Measurements from ENCODE around the gene BOC. TPM values are rescaled to one million over a fixed set of nuclear protein-coding genes. Genes with fewer than 3 reads are reported as not detected.

The BOC gene
- total and polyA plus RNA-seq, 7 experiments from 2014 or later: 0.98 TPM; not detected in 6

DNA sequence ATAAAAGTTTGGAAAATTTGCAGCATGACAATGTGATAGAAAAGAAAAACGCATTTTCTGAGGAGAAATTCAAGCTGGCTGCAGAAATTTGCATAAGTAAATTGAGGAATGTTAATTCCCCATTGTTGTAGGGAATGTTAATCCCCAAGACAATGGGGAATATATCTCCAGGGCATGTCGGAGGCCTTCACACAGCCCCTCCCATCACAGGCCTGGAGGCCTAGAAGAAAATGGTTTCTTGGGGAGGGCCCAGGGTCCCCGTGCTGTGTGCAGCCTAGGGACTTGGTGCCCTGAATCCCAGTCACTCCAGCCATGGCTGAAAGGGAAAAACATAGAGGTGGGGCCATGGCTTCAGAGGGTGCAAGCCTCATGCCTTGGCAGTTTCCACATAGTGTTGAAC, 101.1 kb downstream of the BOC start:
- Histone ChIP-seq H3K27me3 (ENCODE audit: control insufficient read depth in 2 of 2, insufficient read depth in 2 of 2, low read length in 2 of 2) (no peaks in the 10 kb centered on the region), H3K4me1 (ENCODE audit: control insufficient read depth in 2 of 2, insufficient read depth in 2 of 2, low read length in 2 of 2) (no peaks in the 10 kb centered on the region), H3K4me3 (ENCODE audit: low read length) (no peak overlapping the region), H3K27ac (ENCODE audit: low read depth, low read length) (no peak overlapping the region), H3K9me3 (ENCODE audit: control insufficient read depth in 2 of 3, low read length in 3 of 3) (peaks cover 0 to 7% (median 0%) of the 10 kb centered on the region in 3 experiments), H3K36me3 (ENCODE audit: control insufficient read depth in 2 of 3, insufficient read depth in 3 of 3, low read length in 3 of 3) (peaks cover 0 to 11% (median 0%) of the 10 kb centered on the region in 3 experiments)
- Mint-ChIP-seq H3K27me3 (no peaks in the 10 kb centered on the region), H3K9me3 (peaks cover 7 to 28% (median 23%) of the 10 kb centered on the region in 11 donors), H3K36me3 (peaks cover 12 to 85% (median 52%) of the 10 kb centered on the region in 5 donors), H3K27ac (no peak overlapping the region), H3K4me3 (no peak overlapping the region), H3K4me1 (peaks cover 0 to 1% (median 0%) of the 10 kb centered on the region in 7 donors)
- CTCF ChIA-PET: no interaction called here
- DNase-seq (no peak), ATAC-seq (no peak)
- intact Hi-C loops (cut with micrococcal nuclease): no loop called here
- POLR2A ChIA-PET: no interaction called here

- CTCF ChIA-PET: interaction anchor here (0.5 kb wide), 1 partner anchor 232 kb away, joined by 4 read pairs; no protein-coding TSS in a partner anchor
Measured at GRCh38 chr3:113314923-113315322, 103.6 kb downstream of the BOC start.

GRCh38 chr3:113329757-113330156, 118.4 kb downstream of the BOC start:
- H3K36me3 Mint-ChIP-seq: peaks cover 3 to 54% (median 40%) of the 10 kb centered on the region in 5 donors
- H3K4me3 Mint-ChIP-seq: no peak overlapping the region

More at GRCh38 chr3:113314923-113315322, 103.6 kb downstream of the BOC start:
- H3K4me3 Mint-ChIP-seq: no peak overlapping the region
- Histone ChIP-seq H3K27me3 (ENCODE audit: control insufficient read depth in 2 of 2, insufficient read depth in 2 of 2, low read length in 2 of 2) (no peaks in the 10 kb centered on the region), H3K36me3 (ENCODE audit: control insufficient read depth in 2 of 3, insufficient read depth in 3 of 3, low read length in 3 of 3) (peaks cover 0 to 13% (median 0%) of the 10 kb centered on the region in 3 experiments), H3K27ac (ENCODE audit: low read depth, low read length) (no peak overlapping the region), H3K9me3 (ENCODE audit: control insufficient read depth in 2 of 3, low read length in 3 of 3) (peaks cover 0 to 7% (median 0%) of the 10 kb centered on the region in 3 experiments), H3K4me1 (ENCODE audit: control insufficient read depth in 2 of 2, insufficient read depth in 2 of 2, low read length in 2 of 2) (no peaks in the 10 kb centered on the region), H3K4me3 (ENCODE audit: low read length) (no peak overlapping the region)
- POLR2A ChIA-PET: no interaction called here
- no peak for DNase-seq
- H3K4me1 Mint-ChIP-seq: no peaks in the 10 kb centered on the region
- no peak for ATAC-seq
- no peaks in the 10 kb centered on the region for H3K27me3 Mint-ChIP-seq
- H3K9me3 Mint-ChIP-seq: peaks cover 7 to 32% (median 23%) of the 10 kb centered on the region in 11 donors
- peak overlapping the region in 1 of 9 donors; percentile 19 for H3K27ac Mint-ChIP-seq
- peaks cover 12 to 94% (median 65%) of the 10 kb centered on the region in 5 donors for H3K36me3 Mint-ChIP-seq
- intact Hi-C loops (cut with micrococcal nuclease): no loop called here

GRCh38 chr3:113330742-113331141, 119.4 kb downstream of the BOC start:
- H3K36me3 ChIP-seq (ENCODE audit: control insufficient read depth in 2 of 3, insufficient read depth in 3 of 3, low read length in 3 of 3): no peaks in the 10 kb centered on the region
- ChIA-PET POLR2A (no interaction called here), CTCF (no interaction called here)
- no peak overlapping the region for H3K4me3 ChIP-seq (ENCODE audit: low read length)
- peaks cover 0 to 4% (median 0%) of the 10 kb centered on the region in 7 donors for H3K4me1 Mint-ChIP-seq
- no peaks in the 10 kb centered on the region for H3K27me3 ChIP-seq (ENCODE audit: control insufficient read depth in 2 of 2, insufficient read depth in 2 of 2, low read length in 2 of 2)
- no peak overlapping the region for H3K27ac Mint-ChIP-seq
- intact Hi-C loops (cut with micrococcal nuclease): no loop called here
- H3K9me3 Mint-ChIP-seq: peaks cover 0 to 2% (median 0%) of the 10 kb centered on the region in 11 donors
- no peak for ATAC-seq
- H3K27ac ChIP-seq (ENCODE audit: low read depth, low read length): no peak overlapping the region
- no peaks in the 10 kb centered on the region for H3K4me1 ChIP-seq (ENCODE audit: control insufficient read depth in 2 of 2, insufficient read depth in 2 of 2, low read length in 2 of 2)
- H3K36me3 Mint-ChIP-seq: peaks cover 3 to 55% (median 39%) of the 10 kb centered on the region in 5 donors
- no peak overlapping the region for H3K4me3 Mint-ChIP-seq
- no peak for DNase-seq
- H3K9me3 ChIP-seq (ENCODE audit: control insufficient read depth in 2 of 3, low read length in 3 of 3): no peaks in the 10 kb centered on the region
- no peaks in the 10 kb centered on the region for H3K27me3 Mint-ChIP-seq

More at GRCh38 chr3:113329757-113330156, 118.4 kb downstream of the BOC start:
- Histone ChIP-seq H3K4me3 (ENCODE audit: low read length) (no peak overlapping the region), H3K9me3 (ENCODE audit: control insufficient read depth in 2 of 3, low read length in 3 of 3) (no peaks in the 10 kb centered on the region), H3K4me1 (ENCODE audit: control insufficient read depth in 2 of 2, insufficient read depth in 2 of 2, low read length in 2 of 2) (no peaks in the 10 kb centered on the region), H3K36me3 (ENCODE audit: control insufficient read depth in 2 of 3, insufficient read depth in 3 of 3, low read length in 3 of 3) (no peaks in the 10 kb centered on the region), H3K27ac (ENCODE audit: low read depth, low read length) (no peak overlapping the region), H3K27me3 (ENCODE audit: control insufficient read depth in 2 of 2, insufficient read depth in 2 of 2, low read length in 2 of 2) (no peaks in the 10 kb centered on the region)
- ChIA-PET CTCF (no interaction called here), POLR2A (no interaction called here)
- Mint-ChIP-seq H3K27me3 (no peaks in the 10 kb centered on the region), H3K4me1 (peaks cover 0 to 4% (median 0%) of the 10 kb centered on the region in 7 donors), H3K9me3 (peaks cover 0 to 2% (median 0%) of the 10 kb centered on the region in 11 donors), H3K27ac (no peak overlapping the region)
- DNase-seq (no peak), ATAC-seq (no peak)
- intact Hi-C loops (cut with micrococcal nuclease): no loop called here

GRCh38 chr3:113331187-113331586, 119.8 kb downstream of the BOC start:
- intact Hi-C loops (cut with micrococcal nuclease): no loop called here

More at GRCh38 chr3:113331187-113331586, 119.8 kb downstream of the BOC start:
- H3K9me3 Mint-ChIP-seq: peaks cover 0 to 2% (median 0%) of the 10 kb centered on the region in 11 donors
- Histone ChIP-seq H3K4me3 (ENCODE audit: low read length) (no peak overlapping the region), H3K27ac (ENCODE audit: low read depth, low read length) (no peak overlapping the region), H3K27me3 (ENCODE audit: control insufficient read depth in 2 of 2, insufficient read depth in 2 of 2, low read length in 2 of 2) (no peaks in the 10 kb centered on the region), H3K4me1 (ENCODE audit: control insufficient read depth in 2 of 2, insufficient read depth in 2 of 2, low read length in 2 of 2) (no peaks in the 10 kb centered on the region), H3K9me3 (ENCODE audit: control insufficient read depth in 2 of 3, low read length in 3 of 3) (no peaks in the 10 kb centered on the region), H3K36me3 (ENCODE audit: control insufficient read depth in 2 of 3, insufficient read depth in 3 of 3, low read length in 3 of 3) (no peaks in the 10 kb centered on the region)
- no peaks in the 10 kb centered on the region for H3K27me3 Mint-ChIP-seq
- no peak for DNase-seq
- ChIA-PET POLR2A (no interaction called here), CTCF (no interaction called here)
- no peak for ATAC-seq
- H3K4me1 Mint-ChIP-seq: peaks cover 0 to 4% (median 0%) of the 10 kb centered on the region in 7 donors
- no peak overlapping the region for H3K4me3 Mint-ChIP-seq
- peaks cover 0 to 51% (median 35%) of the 10 kb centered on the region in 5 donors for H3K36me3 Mint-ChIP-seq
- H3K27ac Mint-ChIP-seq: no peak overlapping the region

Other genes starting within 250 kb of the BOC start
- 10 to 100 TPM; 11.2 to 22.9 (median 17.8) TPM for gene CD200R1, start 236.5 kb upstream of the BOC start, total RNA-seq
- 10 to 100 TPM; 18.8 to 20.9 TPM for gene CD200R1, start 236.5 kb upstream of the BOC start, polyA plus RNA-seq
- gene GTPBP8, start 220.6 kb upstream of the BOC start, total RNA-seq: 10 to 100 TPM; 12.6 to 49.1 (median 26.4) TPM
- gene GTPBP8, start 220.6 kb upstream of the BOC start, polyA plus RNA-seq: 10 to 100 TPM; 31.1 to 32.8 TPM
- 10 to 100 TPM in 3 of 5 experiments, 1 to 10 TPM in 2; 8.2 to 40.9 (median 14.7) TPM for gene CFAP44, start 229.9 kb downstream of the BOC start, total RNA-seq
- under 1 TPM; 0.29 to 0.74 TPM for gene CFAP44, start 229.9 kb downstream of the BOC start, polyA plus RNA-seq

Measured in naive thymus-derived CD4-positive, alpha-beta T cell (primary cell).